ENCODE data around the gene CATSPERB. TPM values are rescaled to one million over a fixed set of nuclear protein-coding genes. Genes with fewer than 3 reads are reported as not detected.
"Not testable (repeated sequence)": the region's sequence is repeated elsewhere in the genome, so short reads cannot be mapped to it uniquely, and the experiment has no call there.

CATSPERB gene
- total RNA-seq, 1 experiment from 2014 or later = not detected

GRCh38 chr14:91573528-91573893, 158.4 kb downstream of the CATSPERB start:
- DNase-seq = no peak
- H3K4me1 ChIP-seq (ENCODE audit: low read length) = no peaks in the 10 kb centered on the region
- no peaks in the 10 kb centered on the region for H3K36me3 ChIP-seq (ENCODE audit: insufficient read depth, low read length)
- no peaks in the 10 kb centered on the region for H3K9me2 ChIP-seq (replicated peaks; ENCODE audit: insufficient read depth, low read length)
- H3K79me2 ChIP-seq (ENCODE audit: low read length) = no peaks in the 10 kb centered on the region
- no peak overlapping the region for H2AFZ ChIP-seq (ENCODE audit: low read length)
- H4K20me1 ChIP-seq (ENCODE audit: insufficient read depth, low read depth, low read length) = no peaks in the 10 kb centered on the region
- no peaks in the 10 kb centered on the region for H3K9me3 ChIP-seq (ENCODE audit: low read length)
- H3K4me2 ChIP-seq (ENCODE audit: low read depth, low read length, poor library complexity, severe bottlenecking) = no peak overlapping the region
- no peaks in the 10 kb centered on the region; the same call in 1 of the 2 replicates for H3K27me3 ChIP-seq (ENCODE audit: low read length)
- no peak overlapping the region for H3K27ac ChIP-seq (ENCODE audit: low read length)
- no peak overlapping the region for H3K9ac ChIP-seq (ENCODE audit: low read length)
- no peak overlapping the region for H3K4me3 ChIP-seq (ENCODE audit: low read length)

- H3K4me1 ChIP-seq (ENCODE audit: low read length) = no peaks in the 10 kb centered on the region
- no peak overlapping the region for H3K4me2 ChIP-seq (ENCODE audit: low read depth, low read length, poor library complexity, severe bottlenecking)
- no peaks in the 10 kb centered on the region for H3K79me2 ChIP-seq (ENCODE audit: low read length)
- no peak overlapping the region for H3K9ac ChIP-seq (ENCODE audit: low read length)
- no peaks in the 10 kb centered on the region for H3K9me2 ChIP-seq (replicated peaks; ENCODE audit: insufficient read depth, low read length)
- no peaks in the 10 kb centered on the region; the same call in 1 of the 2 replicates for H3K27me3 ChIP-seq (ENCODE audit: low read length)
- no peak for DNase-seq
- no peak overlapping the region for H3K4me3 ChIP-seq (ENCODE audit: low read length)
- no peak overlapping the region for H3K27ac ChIP-seq (ENCODE audit: low read length)
- no peaks in the 10 kb centered on the region for H4K20me1 ChIP-seq (ENCODE audit: insufficient read depth, low read depth, low read length)
- no peaks in the 10 kb centered on the region for H3K36me3 ChIP-seq (ENCODE audit: insufficient read depth, low read length)
- H3K9me3 ChIP-seq (ENCODE audit: low read length) = no peaks in the 10 kb centered on the region
- H2AFZ ChIP-seq (ENCODE audit: low read length) = no peak overlapping the region
Observed at GRCh38 chr14:91570021-91570420, 161.9 kb downstream of the CATSPERB start.

DNA sequence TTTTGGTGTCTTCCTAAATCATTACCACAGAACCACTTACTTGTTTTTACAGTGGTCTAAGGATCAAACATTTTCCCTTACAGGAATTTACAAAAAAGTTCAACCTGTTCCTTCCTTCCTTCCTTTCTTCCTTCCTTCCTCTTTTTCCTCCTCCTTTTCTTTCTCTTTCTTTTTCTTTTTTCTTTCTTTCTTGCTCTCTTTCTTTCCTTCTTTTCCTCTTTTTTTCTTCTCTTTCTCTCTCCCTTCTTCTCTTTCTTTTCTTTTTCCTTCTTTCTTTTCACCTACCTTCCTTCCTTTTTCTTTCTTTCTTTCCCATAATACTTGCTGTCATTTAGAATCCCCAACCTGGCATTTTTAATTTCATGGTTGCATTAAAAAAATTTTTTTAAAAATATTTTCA, 162.6 kb downstream of the CATSPERB start:
- Histone ChIP-seq H4K20me1 (ENCODE audit: insufficient read depth, low read depth, low read length) (no peaks in the 10 kb centered on the region), H3K9me3 (ENCODE audit: low read length) (no peaks in the 10 kb centered on the region), H3K4me3 (ENCODE audit: low read length) (no peak overlapping the region), H2AFZ (ENCODE audit: low read length) (no peak overlapping the region), H3K27ac (ENCODE audit: low read length) (no peak overlapping the region), H3K4me2 (ENCODE audit: low read depth, low read length, poor library complexity, severe bottlenecking) (no peak overlapping the region), H3K36me3 (ENCODE audit: insufficient read depth, low read length) (no peaks in the 10 kb centered on the region), H3K9ac (ENCODE audit: low read length) (no peak overlapping the region), H3K79me2 (ENCODE audit: low read length) (no peaks in the 10 kb centered on the region), H3K4me1 (ENCODE audit: low read length) (no peaks in the 10 kb centered on the region), H3K9me2 (replicated peaks; ENCODE audit: insufficient read depth, low read length) (no peaks in the 10 kb centered on the region), H3K27me3 (ENCODE audit: low read length) (no peaks in the 10 kb centered on the region)
- DNase-seq = no peak

- Histone ChIP-seq H3K9ac (ENCODE audit: low read length) (no peak overlapping the region), H2AFZ (ENCODE audit: low read length) (no peak overlapping the region), H3K4me2 (ENCODE audit: low read depth, low read length, poor library complexity, severe bottlenecking) (no peak overlapping the region), H4K20me1 (ENCODE audit: insufficient read depth, low read depth, low read length) (no peaks in the 10 kb centered on the region), H3K9me3 (ENCODE audit: low read length) (no peaks in the 10 kb centered on the region), H3K36me3 (ENCODE audit: insufficient read depth, low read length) (no peaks in the 10 kb centered on the region), H3K79me2 (ENCODE audit: low read length) (no peaks in the 10 kb centered on the region), H3K27ac (ENCODE audit: low read length) (no peak overlapping the region), H3K4me3 (ENCODE audit: low read length) (no peak overlapping the region), H3K4me1 (ENCODE audit: low read length) (no peaks in the 10 kb centered on the region), H3K27me3 (ENCODE audit: low read length) (no peaks in the 10 kb centered on the region), H3K9me2 (replicated peaks; ENCODE audit: insufficient read depth, low read length) (no peaks in the 10 kb centered on the region)
- no peak for DNase-seq
Observed at GRCh38 chr14:91568626-91569025, 163.3 kb downstream of the CATSPERB start.

GRCh38 chr14:91567827-91568226, 164.1 kb downstream of the CATSPERB start:
- H3K79me2 ChIP-seq (ENCODE audit: low read length); H3K27ac ChIP-seq (ENCODE audit: low read length); H3K36me3 ChIP-seq (ENCODE audit: insufficient read depth, low read length); H2AFZ ChIP-seq (ENCODE audit: low read length); H4K20me1 ChIP-seq (ENCODE audit: insufficient read depth, low read depth, low read length); H3K27me3 ChIP-seq (ENCODE audit: low read length); H3K4me3 ChIP-seq (ENCODE audit: low read length); H3K4me1 ChIP-seq (ENCODE audit: low read length); DNase-seq; H3K4me2 ChIP-seq (ENCODE audit: low read depth, low read length, poor library complexity, severe bottlenecking); H3K9me2 ChIP-seq (replicated peaks; ENCODE audit: insufficient read depth, low read length); H3K9me3 ChIP-seq (ENCODE audit: low read length); H3K9ac ChIP-seq (ENCODE audit: low read length): not testable (repeated sequence)

GRCh38 chr14:91555531-91555930, 176.4 kb downstream of the CATSPERB start:
- no peak overlapping the region for H3K4me3 ChIP-seq (ENCODE audit: low read length)
- no peak overlapping the region for H3K4me2 ChIP-seq (ENCODE audit: low read depth, low read length, poor library complexity, severe bottlenecking)
- H3K9me2 ChIP-seq (replicated peaks; ENCODE audit: insufficient read depth, low read length) = no peaks in the 10 kb centered on the region
- H4K20me1 ChIP-seq (ENCODE audit: insufficient read depth, low read depth, low read length) = no peaks in the 10 kb centered on the region
- H3K27me3 ChIP-seq (ENCODE audit: low read length) = no peaks in the 10 kb centered on the region
- no peaks in the 10 kb centered on the region for H3K79me2 ChIP-seq (ENCODE audit: low read length)
- H3K4me1 ChIP-seq (ENCODE audit: low read length) = no peaks in the 10 kb centered on the region
- H3K9ac ChIP-seq (ENCODE audit: low read length) = no peak overlapping the region
- H3K9me3 ChIP-seq (ENCODE audit: low read length) = no peaks in the 10 kb centered on the region
- no peaks in the 10 kb centered on the region for H3K36me3 ChIP-seq (ENCODE audit: insufficient read depth, low read length)
- no peak overlapping the region for H3K27ac ChIP-seq (ENCODE audit: low read length)
- no peak for DNase-seq
- H2AFZ ChIP-seq (ENCODE audit: low read length) = no peak overlapping the region

DNA sequence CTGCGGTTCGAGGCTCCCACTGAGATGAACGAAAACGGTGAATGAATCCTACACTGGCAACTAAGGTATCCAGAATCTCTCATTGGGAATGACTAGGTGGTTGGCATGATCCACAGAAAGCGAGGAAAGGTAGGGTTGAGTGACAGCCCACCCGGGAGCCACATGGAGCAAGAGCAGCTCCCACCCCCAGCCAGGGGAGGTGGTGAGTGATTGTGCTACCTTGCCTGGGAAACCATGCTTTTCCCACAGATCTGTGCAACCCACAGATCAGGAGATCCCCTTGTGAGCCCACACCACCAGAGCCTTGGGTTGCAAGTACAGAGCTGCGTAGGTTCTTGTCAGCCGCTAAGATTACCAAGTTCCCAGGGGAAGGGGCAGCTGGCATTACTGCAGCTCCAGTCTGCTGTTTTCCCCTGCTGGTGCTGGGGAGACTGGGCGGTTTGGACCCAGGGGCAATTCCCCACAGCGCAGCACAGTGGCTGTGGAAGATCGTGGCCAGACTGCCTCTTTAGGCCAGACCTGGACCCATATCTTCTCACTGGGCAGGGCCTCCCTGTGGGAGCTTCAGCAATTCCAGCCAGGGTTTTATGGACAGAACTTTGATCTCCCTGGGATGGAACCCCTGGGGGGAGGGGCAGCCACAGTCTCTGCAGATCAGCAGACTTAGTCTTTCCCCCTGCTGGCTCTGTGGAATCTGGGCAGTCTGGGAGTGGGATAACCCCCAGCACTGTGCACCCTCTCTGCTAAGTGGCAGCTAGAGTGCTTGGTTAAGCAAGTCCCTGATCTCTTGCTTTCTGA, 177.2 kb downstream of the CATSPERB start:
- no peak overlapping the region for H3K27ac ChIP-seq (ENCODE audit: low read length)
- H3K4me2 ChIP-seq (ENCODE audit: low read depth, low read length, poor library complexity, severe bottlenecking) = no peak overlapping the region
- no peaks in the 10 kb centered on the region for H3K4me1 ChIP-seq (ENCODE audit: low read length)
- H3K79me2 ChIP-seq (ENCODE audit: low read length) = no peaks in the 10 kb centered on the region
- H3K9ac ChIP-seq (ENCODE audit: low read length) = no peak overlapping the region
- no peak for DNase-seq
- no peaks in the 10 kb centered on the region for H4K20me1 ChIP-seq (ENCODE audit: insufficient read depth, low read depth, low read length)
- H2AFZ ChIP-seq (ENCODE audit: low read length) = no peak overlapping the region
- no peak overlapping the region for H3K4me3 ChIP-seq (ENCODE audit: low read length)
- H3K9me2 ChIP-seq (replicated peaks; ENCODE audit: insufficient read depth, low read length) = no peaks in the 10 kb centered on the region
- no peaks in the 10 kb centered on the region for H3K27me3 ChIP-seq (ENCODE audit: low read length)
- H3K9me3 ChIP-seq (ENCODE audit: low read length) = no peaks in the 10 kb centered on the region
- H3K36me3 ChIP-seq (ENCODE audit: insufficient read depth, low read length) = no peaks in the 10 kb centered on the region

GRCh38 chr14:91548108-91548507, 183.8 kb downstream of the CATSPERB start:
- no peaks in the 10 kb centered on the region for H3K79me2 ChIP-seq (ENCODE audit: low read length)
- no peaks in the 10 kb centered on the region for H3K9me3 ChIP-seq (ENCODE audit: low read length)
- DNase-seq = no peak
- H3K4me3 ChIP-seq (ENCODE audit: low read length) = no peak overlapping the region
- H3K4me1 ChIP-seq (ENCODE audit: low read length) = no peaks in the 10 kb centered on the region
- H3K27me3 ChIP-seq (ENCODE audit: low read length) = no peaks in the 10 kb centered on the region; the same call in 1 of the 2 replicates
- H3K9me2 ChIP-seq (replicated peaks; ENCODE audit: insufficient read depth, low read length) = no peaks in the 10 kb centered on the region
- H2AFZ ChIP-seq (ENCODE audit: low read length) = no peak overlapping the region
- H3K36me3 ChIP-seq (ENCODE audit: insufficient read depth, low read length) = no peaks in the 10 kb centered on the region
- H4K20me1 ChIP-seq (ENCODE audit: insufficient read depth, low read depth, low read length) = no peaks in the 10 kb centered on the region
- H3K9ac ChIP-seq (ENCODE audit: low read length) = no peak overlapping the region
- no peak overlapping the region for H3K4me2 ChIP-seq (ENCODE audit: low read depth, low read length, poor library complexity, severe bottlenecking)
- H3K27ac ChIP-seq (ENCODE audit: low read length) = no peak overlapping the region

Measured in Karpas-422 (cell line).